IMR-90 (cell line): ENCODE data around the gene FLNA. TPM values are rescaled to one million over a fixed set of nuclear protein-coding genes. Genes with fewer than 3 reads are reported as not detected.

Source experiments
- ATAC-seq: fragments of 200-7000 bp; cut with Tn5 transposase; 2 replicates; pipeline ENCODE4 v1.9.1; 2020; ENCODE audit warnings: low read depth, mild to moderate bottlenecking, moderate library complexity
- BruUV-seq: library from RNA; stranded (reverse); fragments of 400-500 nt; replicated peaks from 2 replicates; lab custom pipeline; 2021; lab: Mats Ljungman, UMichigan
- CTCF ChIA-PET: fragments of 300-600 bp; formaldehyde crosslinking; extraction: SDS; loops from one replicate; lab custom pipeline; 2021; ENCODE audit warnings: antibody characterized with exemption; lab: Yijun Ruan, JAX
- POLR2A ChIA-PET: fragments of 300-600 bp; sonication (Branson Sonifier 250); formaldehyde crosslinking; loops from one replicate; lab custom pipeline; 2022; ENCODE audit warnings: antibody characterized with exemption; ENCODE audit not compliant: unreplicated experiment; lab: Charles Lee
- DNase-seq: peaks from one replicate; pipeline ENCODE4 v3.0.0; 2013
- H2AFZ ChIP-seq: replicated peaks from 2 replicates; pipeline ENCODE3; 2013; ENCODE audit warnings: low read length, mild to moderate bottlenecking; ENCODE audit not compliant: poor library complexity
- H2AK5ac ChIP-seq: 2 replicates; pipeline ENCODE4 v1.6.1; 2013; ENCODE audit warnings: low read depth, low read length, inconsistent platforms
- H2AK9ac ChIP-seq: replicated peaks from 2 replicates; pipeline ENCODE3; 2013; ENCODE audit warnings: mild to moderate bottlenecking, low read depth, low read length, moderate library complexity; ENCODE audit not compliant: poor library complexity
- H2BK120ac ChIP-seq: 2 replicates; pipeline ENCODE4 v1.6.1; 2013; ENCODE audit warnings: low read depth, low read length, inconsistent platforms
- H2BK15ac ChIP-seq: 3 replicates; pipeline ENCODE4 v1.6.1; 2013; ENCODE audit warnings: low read depth, low read length, inconsistent platforms
- H2BK20ac ChIP-seq: 2 replicates; pipeline ENCODE4 v1.6.1; 2013; ENCODE audit warnings: low read depth, mild to moderate bottlenecking, inconsistent platforms, low read length, moderate library complexity
- H2BK5ac ChIP-seq: 2 replicates; pipeline ENCODE4 v1.6.1; 2013; ENCODE audit warnings: mild to moderate bottlenecking, low read depth, low read length, inconsistent platforms; ENCODE audit not compliant: poor library complexity, severe bottlenecking
- H3K14ac ChIP-seq: replicated peaks from 2 replicates; pipeline ENCODE4 v1.6.1; 2013; ENCODE audit warnings: low read depth, low read length, inconsistent platforms
- H3K18ac ChIP-seq: 2 replicates; pipeline ENCODE4 v1.6.1; 2013; ENCODE audit warnings: low read depth, low read length, control low read depth
- H3K23ac ChIP-seq: 2 replicates; pipeline ENCODE4 v1.6.1; 2013; ENCODE audit warnings: low read depth, low read length, inconsistent platforms
- H3K27ac ChIP-seq: 2 replicates; pipeline ENCODE4 v1.5.1; 2013; ENCODE audit warnings: mild to moderate bottlenecking, control low read depth, low read length; ENCODE audit not compliant: insufficient read depth
- H3K27me3 ChIP-seq: 2 replicates; pipeline ENCODE4 v1.6.1; 2013; ENCODE audit warnings: low read length; ENCODE audit not compliant: control insufficient read depth, insufficient read depth
- H3K36me3 ChIP-seq: 2 replicates; pipeline ENCODE4 v1.6.1; 2013; ENCODE audit warnings: low read length, mixed read lengths; ENCODE audit not compliant: control insufficient read depth, insufficient read depth
- H3K4ac ChIP-seq: 2 replicates; pipeline ENCODE4 v1.6.1; 2013; ENCODE audit warnings: low read depth, low read length, inconsistent platforms
- H3K4me1 ChIP-seq: 2 replicates; pipeline ENCODE4 v1.6.1; 2013; ENCODE audit warnings: low read length, mixed read lengths; ENCODE audit not compliant: control insufficient read depth, insufficient read depth
- H3K4me2 ChIP-seq: 2 replicates; pipeline ENCODE4 v1.6.1; 2013; ENCODE audit warnings: low read depth, mild to moderate bottlenecking, control low read depth, low read length, moderate library complexity
- H3K4me3 ChIP-seq: 2 replicates; pipeline ENCODE4 v1.5.1; 2013; ENCODE audit warnings: low read depth, mild to moderate bottlenecking, control low read depth, low read length, moderate library complexity; ENCODE audit not compliant: insufficient read depth
- H3K56ac ChIP-seq: 2 replicates; pipeline ENCODE4 v1.6.1; 2013; ENCODE audit warnings: low read length, inconsistent platforms; ENCODE audit not compliant: insufficient read depth; ENCODE audit errors: extremely low read depth
- H3K79me1 ChIP-seq, 2 experiments: 2 replicates each; pipeline ENCODE4 v1.6.1; 2013; ENCODE audit warnings: low read length in 2 of 2, inconsistent platforms in 1 of 2, low read depth in 1 of 2
- H3K9ac ChIP-seq: 2 replicates; pipeline ENCODE4 v1.6.1; 2013; ENCODE audit warnings: low read depth, low read length, control low read depth
- H3K9me1 ChIP-seq: 2 replicates; pipeline ENCODE4 v1.6.1; 2013; ENCODE audit warnings: low read length, inconsistent platforms; ENCODE audit not compliant: insufficient read depth
- H3K9me3 ChIP-seq: 2 replicates; pipeline ENCODE4 v1.6.1; 2013; ENCODE audit warnings: low read length; ENCODE audit not compliant: control insufficient read depth, insufficient read depth
- H4K20me1 ChIP-seq: 2 replicates; pipeline ENCODE4 v1.6.1; 2013; ENCODE audit warnings: low read length, inconsistent platforms; ENCODE audit not compliant: insufficient read depth
- H4K5ac ChIP-seq: 2 replicates; pipeline ENCODE4 v1.6.1; 2013; ENCODE audit warnings: mild to moderate bottlenecking, low read depth, low read length, control low read depth
- H4K8ac ChIP-seq, 2 experiments: 2 replicates each; pipeline ENCODE4 v1.6.1; 2013; ENCODE audit warnings: low read depth in 2 of 2, low read length in 2 of 2, control low read depth in 1 of 2, inconsistent platforms in 1 of 2
- H4K91ac ChIP-seq: 2 replicates; pipeline ENCODE4 v1.6.1; 2013; ENCODE audit warnings: low read depth, low read length, inconsistent platforms; ENCODE audit not compliant: insufficient read depth
- BHLHE40 ChIP-seq: fragments of 150-350 bp; IDR thresholded peaks from 2 replicates; pipeline ENCODE4 v1.6.1; 2016; ENCODE audit warnings: mild to moderate bottlenecking, low read depth, low read length
- MAFK ChIP-seq: IDR thresholded peaks from 2 replicates; pipeline ENCODE4 v1.6.1; 2012; ENCODE audit warnings: low read depth, low read length, improper control_type of control experiment
- POLR2A ChIP-seq: IDR thresholded peaks from 2 replicates; pipeline ENCODE4 v1.6.1; 2012; ENCODE audit warnings: mild to moderate bottlenecking, low read depth, low read length
- RFX5 ChIP-seq: IDR thresholded peaks from 2 replicates; pipeline ENCODE4 v1.8.0; 2012; ENCODE audit warnings: low read depth, mild to moderate bottlenecking, low read length, moderate library complexity
- WGBS, 2 experiments: methylation state at CpG; one replicate each; pipeline versions ENCODE4 v1.1.5 to v1.1.7; 2013; ENCODE audit warnings: missing lambda C conversion rate in 2 of 2; ENCODE audit not compliant: insufficient read length in 1 of 2; ENCODE audit errors: extremely low coverage in 2 of 2; 5-methylcytosine and 5-hydroxymethylcytosine counted together
- dilution Hi-C: fragments of 300-500 bp; cut with HindIII; formaldehyde crosslinking; loops from one replicate; pipeline ENCODE4 v1.14.3; 2018; ENCODE audit warnings: low sequenced_read_pairs; ENCODE audit not compliant: unreplicated experiment
- in situ Hi-C: fragments of 300-500 bp; cut with MboI; formaldehyde crosslinking; loops from 3 replicates; pipeline ENCODE4 v1.14.3; 2019; ENCODE audit warnings: low sequenced_read_pairs, inconsistent platforms, mixed read lengths
- intact Hi-C: fragments of 100-400 bp; cut with micrococcal nuclease; formaldehyde crosslinking; loops from 2 replicates; pipeline ENCODE4 v1.10.0; 2022
- polyA plus RNA-seq, 3 experiments: library from polyadenylated mRNA; depleted of rRNA; stranded (reverse); fragments of >200 nt; gene quantifications; 2 replicates each; pipeline ENCODE4 v1.2.3, GENCODE V29; 2012; ENCODE audit warnings: low replicate concordance in 1 of 3
- total RNA-seq: library from RNA; depleted of rRNA; stranded (reverse); fragments of >200 nt; gene quantifications from 2 replicates; pipeline ENCODE4 v1.2.3, GENCODE V29; 2012

Gene FLNA
- total and polyA plus RNA-seq, 2 of the 4 experiments (the other 2 are of a cell fraction): 1,356 to 1,357 TPM

DNA sequence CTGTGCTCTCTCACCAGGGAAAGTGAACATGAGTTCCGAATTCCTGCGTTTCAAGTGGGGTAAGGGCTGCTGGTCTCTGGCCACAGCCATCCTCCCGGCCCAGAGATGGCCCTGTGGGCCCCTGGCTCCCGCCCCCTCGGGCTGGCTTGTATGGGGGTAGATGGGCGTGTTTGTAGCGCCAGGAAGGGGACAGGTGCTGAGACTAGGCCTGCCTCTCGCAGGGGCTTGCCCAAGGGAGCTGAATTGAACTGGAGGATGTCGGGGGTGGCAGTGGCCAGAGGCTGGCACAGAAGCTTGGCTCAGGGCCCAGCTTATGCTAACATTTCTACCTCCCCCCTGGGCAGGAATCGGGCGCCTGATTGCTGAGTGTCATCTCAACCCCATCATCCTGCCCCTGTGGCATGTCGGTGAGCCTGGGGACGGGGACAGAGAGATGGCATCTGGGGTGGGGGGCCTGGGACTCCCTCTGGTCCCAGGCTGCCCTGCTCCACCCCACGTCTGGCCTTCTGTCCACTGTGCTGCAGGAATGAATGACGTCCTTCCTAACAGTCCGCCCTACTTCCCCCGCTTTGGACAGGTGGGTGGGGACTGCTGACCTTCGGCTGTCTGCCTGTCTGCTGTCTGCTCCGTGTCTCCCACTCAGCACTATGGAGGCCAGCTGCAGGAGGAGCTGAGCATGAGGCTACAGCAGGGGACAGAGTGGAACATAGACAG is 45.4 kb upstream of the FLNA start:
- TF ChIP-seq BHLHE40 (no peak), MAFK (no peak), RFX5 (no peak), POLR2A (no peak)
- Histone ChIP-seq H4K8ac (no peak overlapping the region), H3K4ac (no peak overlapping the region), H3K9me3 (no peaks in the 10 kb centered on the region), H3K4me2 (no peak overlapping the region), H3K9ac (no peak overlapping the region), H3K56ac (no peak overlapping the region), H2BK120ac (no peak overlapping the region), H3K23ac (no peak overlapping the region), H3K4me3 (no peak overlapping the region), H2BK20ac (no peak overlapping the region), H3K27ac (no peak overlapping the region), H2BK15ac (no peak overlapping the region), H3K79me1 (no peaks in the 10 kb centered on the region), H2AK9ac (no peak overlapping the region), H3K27me3 (no peaks in the 10 kb centered on the region), H3K9me1 (no peaks in the 10 kb centered on the region), H2AFZ (no peak overlapping the region), H3K36me3 (peaks cover 8% of the 10 kb centered on the region), H2AK5ac (no peak overlapping the region), H2BK5ac (no peak overlapping the region), H3K18ac (no peak overlapping the region), H3K14ac (no peak overlapping the region), H4K91ac (no peak overlapping the region), H4K5ac (no peak overlapping the region), H3K4me1 (no peaks in the 10 kb centered on the region), H4K20me1 (no peaks in the 10 kb centered on the region)
- dilution Hi-C loops: no loop called here
- no TSS peak for BruUV-seq
- ATAC-seq (no peak), DNase-seq (no peak)
- ChIA-PET CTCF (no interaction called here), POLR2A (no interaction called here)
- in situ Hi-C loops: no loop called here
- intact Hi-C loops: no loop called here
- 68% methylated on average over 5 of the region's 19 CpGs; no CpG with 5 or more reads in 1 of the 2 experiments for WGBS, 2 experiments
